PC-3 (cell line): ENCODE data around the gene STAT2. TPM values are rescaled to one million over a fixed set of nuclear protein-coding genes. Genes with fewer than 3 reads are reported as not detected.

Source experiments
- ATAC-seq: fragments of 200-7000 bp; cut with Tn5 transposase; 2 replicates; pipeline ENCODE4 v1.9.1; 2020; ENCODE audit warnings: mild to moderate bottlenecking, moderate library complexity
- BruUV-seq: library from RNA; stranded (reverse); fragments of 400-500 nt; replicated peaks from 2 replicates; lab custom pipeline; 2021; lab: Mats Ljungman, UMichigan
- CTCF ChIA-PET: fragments of 300-600 bp; sonication (Branson Sonifier 250); formaldehyde crosslinking; loops from one replicate; lab custom pipeline; 2022; ENCODE audit warnings: antibody characterized with exemption; lab: Charles Lee
- POLR2A ChIA-PET: fragments of 300-600 bp; sonication (Branson Sonifier 250); formaldehyde crosslinking; loops from one replicate; lab custom pipeline; 2022; ENCODE audit warnings: antibody characterized with exemption; ENCODE audit not compliant: unreplicated experiment; lab: Charles Lee
- DNase-seq: peaks from one replicate; pipeline ENCODE4 v3.0.0-alpha.2; 2015
- H2AFZ ChIP-seq: fragments of 300-600 bp; sonication (generic); 2 replicates; pipeline ENCODE4 v1.6.0; 2016; ENCODE audit warnings: antibody characterized with exemption, low read length
- H3F3A ChIP-seq: fragments of 300-600 bp; sonication (generic); one replicate; pipeline ENCODE4 v1.6.0; 2017; ENCODE audit warnings: antibody characterized with exemption, low read length, control low read depth, mild to moderate bottlenecking; ENCODE audit not compliant: unreplicated experiment
- H3K27ac ChIP-seq: fragments of 300-600 bp; sonication (generic); 2 replicates; pipeline ENCODE4 v1.5.1; 2016; ENCODE audit warnings: mild to moderate bottlenecking, low read length
- H3K27me3 ChIP-seq: fragments of 300-600 bp; sonication (generic); 2 replicates; pipeline ENCODE4 v1.6.1; 2016; ENCODE audit warnings: low read length, mixed read lengths
- H3K36me3 ChIP-seq: fragments of 300-600 bp; sonication (generic); 2 replicates; pipeline ENCODE4 v1.6.1; 2016; ENCODE audit warnings: low read depth, mixed run types, low read length, mixed read lengths
- H3K4me1 ChIP-seq: fragments of 300-600 bp; sonication (generic); 2 replicates; pipeline ENCODE4 v1.5.1; 2016; ENCODE audit warnings: low read length; ENCODE audit not compliant: insufficient read depth
- H3K4me2 ChIP-seq: fragments of 300-600 bp; sonication (generic); 2 replicates; pipeline ENCODE4 v1.6.0; 2016; ENCODE audit warnings: low read length
- H3K4me3 ChIP-seq: fragments of 300-600 bp; sonication (generic); 2 replicates; pipeline ENCODE4 v1.5.1; 2016; ENCODE audit warnings: mild to moderate bottlenecking, low read length, mixed read lengths
- H3K79me2 ChIP-seq: fragments of 300-600 bp; sonication (generic); 2 replicates; pipeline ENCODE4 v1.6.1; 2017; ENCODE audit warnings: low read length, mixed read lengths
- H3K9ac ChIP-seq: fragments of 300-600 bp; sonication (generic); 2 replicates; pipeline ENCODE4 v1.6.0; 2016; ENCODE audit warnings: mild to moderate bottlenecking, low read length
- H3K9me2 ChIP-seq: fragments of 300-600 bp; sonication (generic); replicated peaks from 2 replicates; pipeline ENCODE4 v1.6.1; 2016; ENCODE audit warnings: mixed run types, low read length, mixed read lengths
- H3K9me3 ChIP-seq: fragments of 300-600 bp; sonication (generic); 2 replicates; pipeline ENCODE4 v1.6.1; 2016; ENCODE audit warnings: low read length, mixed read lengths
- H4K20me1 ChIP-seq: fragments of 300-600 bp; sonication (generic); 2 replicates; pipeline ENCODE4 v1.6.1; 2016; ENCODE audit warnings: low read length, mixed read lengths
- EZH2 ChIP-seq: fragments of 300-600 bp; sonication (generic); IDR thresholded peaks from one replicate; pipeline ENCODE4 v1.6.1; 2017; ENCODE audit warnings: antibody characterized with exemption, mild to moderate bottlenecking, low read length; ENCODE audit not compliant: unreplicated experiment
- EZH2phosphoT487 ChIP-seq: fragments of 300-600 bp; sonication (generic); IDR thresholded peaks from 2 replicates; pipeline ENCODE4 v1.6.1; 2018; ENCODE audit warnings: mild to moderate bottlenecking, antibody characterized with exemption, low read length, borderline replicate concordance
- intact Hi-C: fragments of 100-400 bp; cut with micrococcal nuclease; formaldehyde crosslinking; loops from 2 replicates; pipeline ENCODE4 v1.9.0; 2023
- total RNA-seq: library from RNA; depleted of rRNA; stranded (reverse); fragments of >200 nt; gene quantifications from 2 replicates; pipeline ENCODE4 v1.2.3, GENCODE V29; 2014
- TF ChIP-seq, protein P1 (sequence below): fragments of 300-600 bp; sonication (generic); conservative IDR thresholded peaks from 2 replicates; pipeline ENCODE4 v1.5.1; 2017; ENCODE audit warnings: antibody characterized with exemption, low read depth, mild to moderate bottlenecking, low read length

The STAT2 gene
- total RNA-seq, 1 experiment from 2014 or later, result 68.8 TPM

DNA sequence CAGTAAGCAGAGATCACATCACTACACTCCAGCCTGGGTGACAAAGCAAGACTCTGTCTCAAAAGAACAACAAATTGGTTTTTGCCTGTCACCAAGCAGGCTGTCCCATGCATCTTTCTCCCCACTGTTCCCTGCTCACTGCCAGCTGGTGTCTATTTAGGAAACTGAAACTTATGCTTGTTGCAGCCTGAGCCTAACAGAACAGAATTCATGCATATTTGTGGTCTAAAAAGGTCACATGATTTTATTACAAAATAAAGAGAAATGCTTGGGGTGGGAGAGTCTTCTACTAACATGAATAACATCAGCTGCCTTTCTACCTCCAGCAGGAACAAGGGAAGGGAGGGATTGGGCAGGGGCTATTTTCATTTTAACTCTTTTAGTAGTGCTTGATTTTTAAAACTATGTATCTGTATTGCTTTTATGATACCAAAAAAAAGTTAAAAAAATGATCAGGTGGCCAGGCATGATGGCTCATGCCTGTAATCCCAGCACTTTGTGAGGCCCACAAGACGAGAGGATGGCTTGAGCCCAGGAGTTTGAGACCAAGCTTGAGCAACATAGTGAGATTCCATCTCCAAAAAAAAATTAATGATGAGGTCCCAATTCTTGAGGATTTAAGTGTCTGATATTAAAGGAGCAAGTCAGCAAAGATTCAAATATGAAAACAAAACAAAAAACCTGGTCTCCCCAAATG is 923 bp downstream of the STAT2 start:
- Histone ChIP-seq H3K9me3 (no peaks in the 10 kb centered on the region), H3K9ac (peak overlapping the region; percentile 79), H3K27me3 (no peaks in the 10 kb centered on the region), H3K4me2 (peak overlapping the region; percentile 91), H4K20me1 (no peaks in the 10 kb centered on the region), H3K79me2 (peaks cover 26% of the 10 kb centered on the region), H3K36me3 (peaks cover 10% of the 10 kb centered on the region), H3F3A (no peaks in the 10 kb centered on the region), H3K27ac (no peak overlapping the region), H2AFZ (no peak overlapping the region), H3K4me1 (peaks cover 14% of the 10 kb centered on the region), H3K4me3 (peak overlapping the region; percentile 85), H3K9me2 (no peaks in the 10 kb centered on the region)
- POLR2A ChIA-PET, result interaction anchor here (0.5 to 0.7 kb wide), 3 partner anchors 133 to 638 kb away, joined by 3 to 7 read pairs (median 3); no protein-coding TSS in a partner anchor
- CTCF ChIA-PET, result interaction anchor here (0.5 to 1.6 kb wide), 2 partner anchors 105 to 126 kb away, joined by 7 to 12 read pairs; no protein-coding TSS in a partner anchor
- no peak for TF ChIP-seq EZH2
- TF ChIP-seq, protein P1, sequence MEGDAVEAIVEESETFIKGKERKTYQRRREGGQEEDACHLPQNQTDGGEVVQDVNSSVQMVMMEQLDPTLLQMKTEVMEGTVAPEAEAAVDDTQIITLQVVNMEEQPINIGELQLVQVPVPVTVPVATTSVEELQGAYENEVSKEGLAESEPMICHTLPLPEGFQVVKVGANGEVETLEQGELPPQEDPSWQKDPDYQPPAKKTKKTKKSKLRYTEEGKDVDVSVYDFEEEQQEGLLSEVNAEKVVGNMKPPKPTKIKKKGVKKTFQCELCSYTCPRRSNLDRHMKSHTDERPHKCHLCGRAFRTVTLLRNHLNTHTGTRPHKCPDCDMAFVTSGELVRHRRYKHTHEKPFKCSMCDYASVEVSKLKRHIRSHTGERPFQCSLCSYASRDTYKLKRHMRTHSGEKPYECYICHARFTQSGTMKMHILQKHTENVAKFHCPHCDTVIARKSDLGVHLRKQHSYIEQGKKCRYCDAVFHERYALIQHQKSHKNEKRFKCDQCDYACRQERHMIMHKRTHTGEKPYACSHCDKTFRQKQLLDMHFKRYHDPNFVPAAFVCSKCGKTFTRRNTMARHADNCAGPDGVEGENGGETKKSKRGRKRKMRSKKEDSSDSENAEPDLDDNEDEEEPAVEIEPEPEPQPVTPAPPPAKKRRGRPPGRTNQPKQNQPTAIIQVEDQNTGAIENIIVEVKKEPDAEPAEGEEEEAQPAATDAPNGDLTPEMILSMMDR, result no peak
- TF ChIP-seq EZH2phosphoT487, result no peak
- peak; percentile 46 for DNase-seq
- no TSS peak for BruUV-seq
- no peak for ATAC-seq
- intact Hi-C loops, result no loop called here

DNA sequence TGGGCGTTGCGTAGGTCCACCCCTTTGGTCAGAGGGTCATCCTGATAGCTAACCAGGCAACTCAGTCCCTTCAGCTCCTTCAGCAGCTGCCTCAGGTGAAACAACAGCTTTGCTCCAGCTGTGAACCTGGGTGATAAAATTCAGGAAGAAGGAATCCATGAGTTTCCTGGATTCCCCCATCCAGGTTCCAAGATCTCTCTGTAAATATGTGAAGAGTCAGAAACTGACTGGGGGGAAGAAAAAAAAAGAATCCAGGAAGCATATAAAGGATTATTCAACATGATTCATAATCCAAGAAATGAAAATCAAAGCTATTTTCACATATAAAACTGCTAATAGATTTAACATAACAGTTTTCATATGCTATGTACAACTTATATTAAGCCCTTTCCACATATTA is 8.6 kb downstream of the STAT2 start:
- no peaks in the 10 kb centered on the region for H3K9me2 ChIP-seq
- no peaks in the 10 kb centered on the region for H3K79me2 ChIP-seq
- CTCF ChIA-PET, result interaction anchor here (0.6 to 1.0 kb wide), 3 partner anchors 9 to 113 kb away, joined by 3 read pairs; partner anchors contain the start of gene STAT2
- no TSS peak for BruUV-seq
- H2AFZ ChIP-seq, result no peak overlapping the region
- peaks cover 4% of the 10 kb centered on the region for H3F3A ChIP-seq
- H3K4me3 ChIP-seq, result peak overlapping the region; percentile 39; the same call in 1 of the 2 replicates
- ATAC-seq, result peak; percentile 73
- intact Hi-C loops, result no loop called here
- peaks cover 29% of the 10 kb centered on the region for H3K4me1 ChIP-seq
- H3K9me3 ChIP-seq, result no peaks in the 10 kb centered on the region
- no peaks in the 10 kb centered on the region for H4K20me1 ChIP-seq
- H3K27me3 ChIP-seq, result no peaks in the 10 kb centered on the region
- DNase-seq, result peak; percentile 76
- POLR2A ChIA-PET, result interaction anchor here (0.6 to 1.0 kb wide), 4 partner anchors 9 to 157 kb away, joined by 3 to 13 read pairs (median 4); partner anchors contain the start of genes CNPY2 and STAT2
- peaks cover 30% of the 10 kb centered on the region for H3K36me3 ChIP-seq
- H3K27ac ChIP-seq, result peak overlapping the region; percentile 94
- peak overlapping the region; percentile 59 for H3K9ac ChIP-seq
- H3K4me2 ChIP-seq, result peak overlapping the region; percentile 71
- TF ChIP-seq, protein P1, result no peak
- TF ChIP-seq EZH2phosphoT487, result no peak
- no peak for TF ChIP-seq EZH2

DNA sequence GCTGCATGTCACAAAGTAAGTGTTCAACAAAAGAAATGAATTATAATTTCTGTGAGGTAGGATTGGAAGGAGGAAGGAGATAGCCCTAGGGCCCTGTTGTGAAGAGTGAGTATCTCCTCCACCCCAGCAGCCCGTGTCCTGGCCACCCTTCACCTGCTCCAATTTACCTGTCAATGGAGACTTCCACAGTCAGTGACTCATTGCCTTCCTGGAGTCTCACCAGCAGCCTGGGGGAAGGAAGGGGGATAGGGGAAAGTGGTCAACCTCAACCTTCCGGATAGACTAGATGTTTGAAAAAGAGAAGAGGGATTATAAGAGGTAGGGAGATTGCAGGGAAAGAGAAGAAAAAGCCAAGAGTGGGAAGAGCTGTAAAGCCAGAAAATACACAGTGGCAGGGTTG is 9.2 kb downstream of the STAT2 start:
- Histone ChIP-seq H2AFZ (no peak overlapping the region), H3K79me2 (no peaks in the 10 kb centered on the region), H3K27me3 (no peaks in the 10 kb centered on the region), H3K4me1 (peaks cover 29% of the 10 kb centered on the region), H3K36me3 (peaks cover 36% of the 10 kb centered on the region), H3F3A (peaks cover 4% of the 10 kb centered on the region), H3K4me2 (peak overlapping the region; percentile 71), H3K9ac (peak overlapping the region; percentile 59), H3K9me2 (no peaks in the 10 kb centered on the region), H3K4me3 (peak overlapping the region; percentile 39; the same call in 1 of the 2 replicates), H3K9me3 (no peaks in the 10 kb centered on the region), H3K27ac (peak overlapping the region; percentile 94), H4K20me1 (no peaks in the 10 kb centered on the region)
- ChIA-PET CTCF (interaction anchor here (0.7 kb wide), 1 partner anchor 113 kb away, joined by 3 read pairs; no protein-coding TSS in a partner anchor), POLR2A (no interaction called here)
- intact Hi-C loops, result no loop called here
- peak; percentile 79 for ATAC-seq
- DNase-seq, result peak; percentile 92
- no TSS peak for BruUV-seq
- TF ChIP-seq EZH2 (no peak), EZH2phosphoT487 (no peak)
- TF ChIP-seq, protein P1, result no peak
